CD4-positive, alpha-beta T cell treated with Interleukin-4 for 4 hours (primary cell): ENCODE results near the gene OR2L8.

ENCODE experiments used
- DNase-seq: peaks from one replicate; pipeline ENCODE4 v3.0.0-alpha.2; 2020

Gene OR2L8

GRCh38 chr1:247948558-247948957 is at the start of gene OR2L8:
Gene OR2L8 (plus strand): TSS chr1:247948858. CDS start chr1:247948858, 0 bp downstream.
- no peak for DNase-seq

- no peak for DNase-seq
These were observed 44.5 kb upstream of the OR2L8 start for GRCh38 chr1:247904122-247904521.

- no peak for DNase-seq
These were observed 43.5 kb upstream of the OR2L8 start for GRCh38 chr1:247905181-247905580.

GRCh38 chr1:247905910-247906503 is 42.7 kb upstream of the OR2L8 start:
- DNase-seq = no peak

GRCh38 chr1:247906504-247907047 is 42.1 kb upstream of the OR2L8 start:
- peak; percentile 33 for DNase-seq

GRCh38 chr1:247908766-247909165 is 39.9 kb upstream of the OR2L8 start:
- DNase-seq = no peak

GRCh38 chr1:247913786-247914185 is 34.9 kb upstream of the OR2L8 start:
- no peak for DNase-seq

GRCh38 chr1:247914941-247915662 is 33.6 kb upstream of the OR2L8 start:
- no peak for DNase-seq

GRCh38 chr1:247919952-247920351 is 28.7 kb upstream of the OR2L8 start, which contains the start of gene OR2T8:
Gene OR2T8 (plus strand): TSS chr1:247920252. CDS start chr1:247921018, 766 bp downstream.
- no peak for DNase-seq

GRCh38 chr1:247923941-247924340 is 24.7 kb upstream of the OR2L8 start:
- no peak for DNase-seq

- DNase-seq = no peak
These were observed 23.8 kb upstream of the OR2L8 start, which contains the start of gene OR2AJ1 for GRCh38 chr1:247924868-247925267. Gene OR2AJ1 (plus strand): TSS chr1:247924889. CDS start chr1:247933769, 8,880 bp downstream.

GRCh38 chr1:247933989-247934388 is 14.7 kb upstream of the OR2L8 start:
- no peak for DNase-seq

GRCh38 chr1:247935781-247936180 is 12.9 kb upstream of the OR2L8 start:
- no peak for DNase-seq

- no peak for DNase-seq
These were observed 12.2 kb upstream of the OR2L8 start for GRCh38 chr1:247936415-247936814.

GRCh38 chr1:247936965-247937734 is 11.5 kb upstream of the OR2L8 start:
- peak; percentile 80 for DNase-seq

- DNase-seq = no peak
These were observed 6.0 kb upstream of the OR2L8 start for GRCh38 chr1:247942624-247943023.

- DNase-seq = no peak
These were observed 4.8 kb downstream of the OR2L8 start for GRCh38 chr1:247953408-247953807.

- DNase-seq = no peak
These were observed 13.1 kb downstream of the OR2L8 start for GRCh38 chr1:247961791-247962190.

- DNase-seq = no peak
These were observed 14.4 kb downstream of the OR2L8 start for GRCh38 chr1:247962911-247963588.

GRCh38 chr1:247964933-247965332 is 16.3 kb downstream of the OR2L8 start, which contains the start of gene OR2AK2:
Gene OR2AK2 (plus strand): TSS chr1:247965233. CDS start chr1:247965377, 144 bp downstream.
- no peak for DNase-seq

GRCh38 chr1:247966532-247967204 is 18.0 kb downstream of the OR2L8 start:
- no peak for DNase-seq

- DNase-seq = no peak
These were observed 44.3 kb downstream of the OR2L8 start for GRCh38 chr1:247992986-247993385.
